Uterus (tissue), 4 donors: ENCODE measurements around the gene CXCL14. TPM values are rescaled to one million over a fixed set of nuclear protein-coding genes. Genes with fewer than 3 reads are reported as not detected.

Source experiments
- DNase-seq, 2 donors: peaks; one replicate each; pipeline ENCODE4 v3.0.0-alpha.2; 2019 to 2020
- H3K27ac ChIP-seq, 2 donors: fragments of 200-600 bp; sonication (generic); 1 replicate in 1 of 2; 2 replicates in 1 of 2; pipeline ENCODE4 v1.5.1; 2016 to 2018
- H3K27me3 ChIP-seq, 2 donors: fragments of 200-600 bp; sonication (generic); one replicate each; pipeline ENCODE4 v1.5.1; 2018 to 2019; ENCODE audit warnings: control low read depth in 1 of 2
- H3K36me3 ChIP-seq, 2 donors: fragments of 200-600 bp; sonication (generic); one replicate each; pipeline ENCODE4 v1.5.1; 2019; ENCODE audit warnings: control low read depth in 1 of 2
- H3K4me1 ChIP-seq, 2 donors: fragments of 200-600 bp; sonication (generic); one replicate each; pipeline ENCODE4 v1.5.1; 2018 to 2019; ENCODE audit warnings: control low read depth in 1 of 2
- H3K4me3 ChIP-seq, 2 donors: fragments of 200-600 bp; sonication (generic); 1 replicate in 1 of 2; 2 replicates in 1 of 2; pipeline ENCODE4 v1.5.1; 2018 to 2019; ENCODE audit warnings: mild to moderate bottlenecking in 1 of 2
- H3K9me3 ChIP-seq, 2 donors: fragments of 200-600 bp; sonication (generic); one replicate each; pipeline ENCODE4 v1.5.1; 2019; ENCODE audit warnings: control low read depth in 1 of 2
- CTCF ChIP-seq, 4 experiments: fragments of 200-600 bp in 2 of 4; fragments of 450-650 bp in 2 of 4; sonication (generic) in 2 of 4; IDR thresholded peaks; one replicate each; pipeline ENCODE4 v1.5.1; 2016 to 2019; ENCODE audit warnings: antibody characterized with exemption in 4 of 4, mild to moderate bottlenecking in 2 of 4, moderate library complexity in 1 of 4
- POLR2A ChIP-seq, 2 donors: fragments of 450-650 bp; IDR thresholded peaks; one replicate each; pipeline ENCODE4 v1.6.1; 2016; ENCODE audit warnings: antibody characterized with exemption in 2 of 2, mild to moderate bottlenecking in 1 of 2, moderate library complexity in 1 of 2
- intact Hi-C: fragments of 100-400 bp; cut with DNase I; formaldehyde crosslinking; loops from one replicate; pipeline ENCODE4 v1.15.1; 2023; ENCODE audit warnings: low total_unique reads
- total RNA-seq, 4 donors: library from RNA; depleted of rRNA in 3 of 4; stranded (reverse); fragments of >200 nt in 3 of 4; gene quantifications; one replicate each; pipeline versions ENCODE4 v1.1.0 to v1.2.4, GENCODE V29; 2014 to 2023
- donor health status: DM: yes; HTN: yes; CAD: no.

The CXCL14 gene
- total RNA-seq, 4 donors from 2014 or later = 1.4 to 10.9 (median 3.5) TPM

DNA sequence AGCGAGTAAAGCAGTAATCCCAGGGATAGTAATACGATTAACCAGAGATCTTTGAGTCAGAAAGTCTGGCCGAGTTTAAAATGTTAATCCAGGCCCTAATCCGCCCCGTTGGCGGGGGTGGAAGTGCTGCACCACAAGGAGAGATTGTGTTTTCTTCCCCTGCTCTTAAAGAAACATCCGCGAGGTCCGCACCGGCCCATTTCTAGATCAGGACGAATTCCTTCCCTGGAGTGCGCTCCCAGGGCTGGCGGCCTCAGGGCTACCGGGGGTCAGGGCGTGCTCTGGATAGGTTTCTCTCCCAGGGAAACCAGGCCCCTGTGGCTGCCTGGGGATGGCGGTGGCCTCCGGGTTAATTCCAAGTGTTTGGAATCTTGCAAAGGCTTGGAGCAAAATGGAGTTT lies 33.7 kb downstream of the CXCL14 start:
- DNase-seq = no peak
- intact Hi-C loops = no loop called here
- Histone ChIP-seq H3K4me3 (peak overlapping the region in 1 of 2 donors; percentile 25), H3K36me3 (no peaks in the 10 kb centered on the region), H3K27me3 (peaks cover 10 to 14% of the 10 kb centered on the region in 2 donors), H3K9me3 (no peaks in the 10 kb centered on the region), H3K4me1 (peaks cover 0 to 6% of the 10 kb centered on the region in 2 donors), H3K27ac (no peak overlapping the region)
- TF ChIP-seq CTCF (IDR thresholded peaks at IDR 0.05) (no peak), POLR2A (IDR thresholded peaks at IDR 0.05) (no peak)

- H3K4me1 ChIP-seq = peaks cover 0 to 6% of the 10 kb centered on the region in 2 donors
- no peaks in the 10 kb centered on the region for H3K36me3 ChIP-seq
- H3K9me3 ChIP-seq = no peaks in the 10 kb centered on the region
- intact Hi-C loops = no loop called here
- H3K27me3 ChIP-seq = peaks cover 10 to 17% of the 10 kb centered on the region in 2 donors
- TF ChIP-seq POLR2A (IDR thresholded peaks at IDR 0.05) = no peak
- no peak for TF ChIP-seq CTCF (IDR thresholded peaks at IDR 0.05)
- peak overlapping the region; percentile 16 to 25 for H3K4me3 ChIP-seq
- no peak overlapping the region for H3K27ac ChIP-seq
- DNase-seq = no peak
Measured at GRCh38 chr5:135543485-135544304, 35.1 kb downstream of the CXCL14 start.

GRCh38 chr5:135543001-135543484 lies 35.7 kb downstream of the CXCL14 start:
- H3K27ac ChIP-seq = no peak overlapping the region
- peaks cover 10 to 22% of the 10 kb centered on the region in 2 donors for H3K27me3 ChIP-seq
- H3K36me3 ChIP-seq = no peaks in the 10 kb centered on the region
- no peak for TF ChIP-seq CTCF (IDR thresholded peaks at IDR 0.05)
- no peak for TF ChIP-seq POLR2A (IDR thresholded peaks at IDR 0.05)
- intact Hi-C loops = no loop called here
- no peaks in the 10 kb centered on the region for H3K9me3 ChIP-seq
- H3K4me3 ChIP-seq = peak overlapping the region in 1 of 2 donors; percentile 25
- H3K4me1 ChIP-seq = peaks cover 0 to 6% of the 10 kb centered on the region in 2 donors
- no peak for DNase-seq

GRCh38 chr5:135541807-135542502 lies 36.8 kb downstream of the CXCL14 start:
- intact Hi-C loops = no loop called here
- peaks cover 10 to 31% of the 10 kb centered on the region in 2 donors for H3K27me3 ChIP-seq

More at GRCh38 chr5:135541807-135542502, 36.8 kb downstream of the CXCL14 start:
- no peaks in the 10 kb centered on the region for H3K36me3 ChIP-seq
- no peaks in the 10 kb centered on the region for H3K9me3 ChIP-seq
- TF ChIP-seq CTCF (IDR thresholded peaks at IDR 0.05) (no peak), POLR2A (IDR thresholded peaks at IDR 0.05) (no peak)
- H3K27ac ChIP-seq = no peak overlapping the region
- DNase-seq = no peak
- H3K4me3 ChIP-seq = no peak overlapping the region
- H3K4me1 ChIP-seq = peaks cover 0 to 6% of the 10 kb centered on the region in 2 donors
